ENCODE data around the gene STT3B. TPM values are rescaled to one million over a fixed set of nuclear protein-coding genes. Genes with fewer than 3 reads are reported as not detected.
"Not testable (repeated sequence)": the region's sequence is repeated elsewhere in the genome, so short reads cannot be mapped to it uniquely, and the experiment has no call there.

The STT3B gene
- total RNA-seq, 1 experiment from 2014 or later: 105 TPM

GRCh38 chr3:31600431-31600830, 67.7 kb downstream of the STT3B start:
- H3K27ac ChIP-seq (ENCODE audit: low read length): no peak overlapping the region
- DNase-seq (ENCODE audit: low read depth, low spot score): no peak
- ATAC-seq: no peak
- in situ Hi-C loops (cut with HindIII; ENCODE audit: low pct_unique_long_range_greater_than_20kb, low sequenced_read_pairs) (no loop called here), intact Hi-C loops (cut with micrococcal nuclease; ENCODE audit: unreplicated experiment) (no loop called here)
- H3K9me3 ChIP-seq (ENCODE audit: control insufficient read depth, insufficient read depth, low read depth, low read length): peaks cover 6% of the 10 kb centered on the region; the same call in 1 of the 2 replicates
- H3K4me1 ChIP-seq (ENCODE audit: control insufficient read depth, insufficient read depth, low read length): no peaks in the 10 kb centered on the region
- CTCF ChIA-PET: no interaction called here
- POLR2A ChIA-PET: no interaction called here
- H3K36me3 ChIP-seq (ENCODE audit: control insufficient read depth, insufficient read depth, low read length): peaks cover 2% of the 10 kb centered on the region; the same call in 1 of the 2 replicates
- no TSS peak for BruUV-seq (replicated peaks)
- TF ChIP-seq TCF7L2 (IDR thresholded peaks at IDR 0.05; ENCODE audit: low read depth, low read length) (no peak), SIN3A (IDR thresholded peaks at IDR 0.05; ENCODE audit: borderline replicate concordance, insufficient read depth, low read depth, low read length) (no peak), POLR2AphosphoS5 (IDR thresholded peaks at IDR 0.05; ENCODE audit: low read depth, low read length) (no peak), CTCF (IDR thresholded peaks at IDR 0.05) (no peak)
- TF ChIP-seq, protein P1, sequence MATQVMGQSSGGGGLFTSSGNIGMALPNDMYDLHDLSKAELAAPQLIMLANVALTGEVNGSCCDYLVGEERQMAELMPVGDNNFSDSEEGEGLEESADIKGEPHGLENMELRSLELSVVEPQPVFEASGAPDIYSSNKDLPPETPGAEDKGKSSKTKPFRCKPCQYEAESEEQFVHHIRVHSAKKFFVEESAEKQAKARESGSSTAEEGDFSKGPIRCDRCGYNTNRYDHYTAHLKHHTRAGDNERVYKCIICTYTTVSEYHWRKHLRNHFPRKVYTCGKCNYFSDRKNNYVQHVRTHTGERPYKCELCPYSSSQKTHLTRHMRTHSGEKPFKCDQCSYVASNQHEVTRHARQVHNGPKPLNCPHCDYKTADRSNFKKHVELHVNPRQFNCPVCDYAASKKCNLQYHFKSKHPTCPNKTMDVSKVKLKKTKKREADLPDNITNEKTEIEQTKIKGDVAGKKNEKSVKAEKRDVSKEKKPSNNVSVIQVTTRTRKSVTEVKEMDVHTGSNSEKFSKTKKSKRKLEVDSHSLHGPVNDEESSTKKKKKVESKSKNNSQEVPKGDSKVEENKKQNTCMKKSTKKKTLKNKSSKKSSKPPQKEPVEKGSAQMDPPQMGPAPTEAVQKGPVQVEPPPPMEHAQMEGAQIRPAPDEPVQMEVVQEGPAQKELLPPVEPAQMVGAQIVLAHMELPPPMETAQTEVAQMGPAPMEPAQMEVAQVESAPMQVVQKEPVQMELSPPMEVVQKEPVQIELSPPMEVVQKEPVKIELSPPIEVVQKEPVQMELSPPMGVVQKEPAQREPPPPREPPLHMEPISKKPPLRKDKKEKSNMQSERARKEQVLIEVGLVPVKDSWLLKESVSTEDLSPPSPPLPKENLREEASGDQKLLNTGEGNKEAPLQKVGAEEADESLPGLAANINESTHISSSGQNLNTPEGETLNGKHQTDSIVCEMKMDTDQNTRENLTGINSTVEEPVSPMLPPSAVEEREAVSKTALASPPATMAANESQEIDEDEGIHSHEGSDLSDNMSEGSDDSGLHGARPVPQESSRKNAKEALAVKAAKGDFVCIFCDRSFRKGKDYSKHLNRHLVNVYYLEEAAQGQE (IDR thresholded peaks at IDR 0.05; ENCODE audit: insufficient read depth in 1 of 2, low read depth in 2 of 2, low read length in 1 of 2): no peak
- H3K27me3 ChIP-seq (ENCODE audit: control insufficient read depth, insufficient read depth, low read length): no peaks in the 10 kb centered on the region
- no peak overlapping the region for H3K4me3 ChIP-seq (ENCODE audit: low read depth in 2 of 2, low read length in 2 of 2)

- intact Hi-C loops (cut with micrococcal nuclease; ENCODE audit: unreplicated experiment); H3K9me3 ChIP-seq (ENCODE audit: control insufficient read depth, insufficient read depth, low read depth, low read length); in situ Hi-C loops (cut with HindIII; ENCODE audit: low pct_unique_long_range_greater_than_20kb, low sequenced_read_pairs); H3K4me1 ChIP-seq (ENCODE audit: control insufficient read depth, insufficient read depth, low read length); H3K36me3 ChIP-seq (ENCODE audit: control insufficient read depth, insufficient read depth, low read length); DNase-seq (ENCODE audit: low read depth, low spot score); H3K27ac ChIP-seq (ENCODE audit: low read length); H3K27me3 ChIP-seq (ENCODE audit: control insufficient read depth, insufficient read depth, low read length); CTCF ChIA-PET; POLR2A ChIA-PET; ATAC-seq; H3K4me3 ChIP-seq (ENCODE audit: low read depth in 2 of 2, low read length in 2 of 2); BruUV-seq (replicated peaks): not testable (repeated sequence)
Observed at GRCh38 chr3:31605333-31605732, 72.6 kb downstream of the STT3B start.

- H3K36me3 ChIP-seq (ENCODE audit: control insufficient read depth, insufficient read depth, low read length): no peaks in the 10 kb centered on the region; the same call in 1 of the 2 replicates
- no peak for ATAC-seq
- ChIA-PET POLR2A (no interaction called here), CTCF (no interaction called here)
- H3K9me3 ChIP-seq (ENCODE audit: control insufficient read depth, insufficient read depth, low read depth, low read length): peaks cover 9% of the 10 kb centered on the region; the same call in 1 of the 2 replicates
- no peak for TF ChIP-seq SIN3A (IDR thresholded peaks at IDR 0.05; ENCODE audit: borderline replicate concordance, insufficient read depth, low read depth, low read length)
- TF ChIP-seq TCF7L2 (IDR thresholded peaks at IDR 0.05; ENCODE audit: low read depth, low read length): no peak
- TF ChIP-seq, protein P1 (IDR thresholded peaks at IDR 0.05; ENCODE audit: insufficient read depth in 1 of 2, low read depth in 2 of 2, low read length in 1 of 2): no peak
- no peak for TF ChIP-seq CTCF (IDR thresholded peaks at IDR 0.05)
- no peak for TF ChIP-seq POLR2AphosphoS5 (IDR thresholded peaks at IDR 0.05; ENCODE audit: low read depth, low read length)
- no peak for DNase-seq (ENCODE audit: low read depth, low spot score)
- intact Hi-C loops (cut with micrococcal nuclease; ENCODE audit: unreplicated experiment): no loop called here
- no peak overlapping the region for H3K27ac ChIP-seq (ENCODE audit: low read length)
- H3K4me1 ChIP-seq (ENCODE audit: control insufficient read depth, insufficient read depth, low read length): no peaks in the 10 kb centered on the region
- no peaks in the 10 kb centered on the region for H3K27me3 ChIP-seq (ENCODE audit: control insufficient read depth, insufficient read depth, low read length)
- no peak overlapping the region for H3K4me3 ChIP-seq (ENCODE audit: low read depth in 2 of 2, low read length in 2 of 2)
- BruUV-seq (replicated peaks): no TSS peak
- in situ Hi-C loops (cut with HindIII; ENCODE audit: low pct_unique_long_range_greater_than_20kb, low sequenced_read_pairs): no loop called here
Observed at GRCh38 chr3:31606453-31606852, 73.7 kb downstream of the STT3B start.

Data from Panc1 (cell line).